Measurements from ENCODE around the gene MCFD2.

Gene MCFD2

GRCh38 chr2:46939626-46940359 is 24.2 kb upstream of the MCFD2 start:
- DNase-seq (ENCODE audit: low spot score): no peak
- TF ChIP-seq, protein P1, sequence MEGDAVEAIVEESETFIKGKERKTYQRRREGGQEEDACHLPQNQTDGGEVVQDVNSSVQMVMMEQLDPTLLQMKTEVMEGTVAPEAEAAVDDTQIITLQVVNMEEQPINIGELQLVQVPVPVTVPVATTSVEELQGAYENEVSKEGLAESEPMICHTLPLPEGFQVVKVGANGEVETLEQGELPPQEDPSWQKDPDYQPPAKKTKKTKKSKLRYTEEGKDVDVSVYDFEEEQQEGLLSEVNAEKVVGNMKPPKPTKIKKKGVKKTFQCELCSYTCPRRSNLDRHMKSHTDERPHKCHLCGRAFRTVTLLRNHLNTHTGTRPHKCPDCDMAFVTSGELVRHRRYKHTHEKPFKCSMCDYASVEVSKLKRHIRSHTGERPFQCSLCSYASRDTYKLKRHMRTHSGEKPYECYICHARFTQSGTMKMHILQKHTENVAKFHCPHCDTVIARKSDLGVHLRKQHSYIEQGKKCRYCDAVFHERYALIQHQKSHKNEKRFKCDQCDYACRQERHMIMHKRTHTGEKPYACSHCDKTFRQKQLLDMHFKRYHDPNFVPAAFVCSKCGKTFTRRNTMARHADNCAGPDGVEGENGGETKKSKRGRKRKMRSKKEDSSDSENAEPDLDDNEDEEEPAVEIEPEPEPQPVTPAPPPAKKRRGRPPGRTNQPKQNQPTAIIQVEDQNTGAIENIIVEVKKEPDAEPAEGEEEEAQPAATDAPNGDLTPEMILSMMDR (IDR thresholded peaks at IDR 0.05; ENCODE audit: borderline replicate concordance, control extremely low read depth, extremely low read depth, insufficient read depth, missing control alignments): no peak
- in situ Hi-C loops (cut with MboI; ENCODE audit: low sequenced_read_pairs, unreplicated experiment): no loop called here

- DNase-seq (ENCODE audit: low spot score): no peak
- in situ Hi-C loops (cut with MboI; ENCODE audit: low sequenced_read_pairs, unreplicated experiment): no loop called here
- TF ChIP-seq, protein P1 (IDR thresholded peaks at IDR 0.05; ENCODE audit: borderline replicate concordance, control extremely low read depth, extremely low read depth, insufficient read depth, missing control alignments): no peak
Measured at GRCh38 chr2:46937471-46937901, 21.9 kb upstream of the MCFD2 start.

GRCh38 chr2:46936566-46936965 is 21.0 kb upstream of the MCFD2 start:
- in situ Hi-C loops (cut with MboI; ENCODE audit: low sequenced_read_pairs, unreplicated experiment): no loop called here
- TF ChIP-seq, protein P1 (IDR thresholded peaks at IDR 0.05; ENCODE audit: borderline replicate concordance, control extremely low read depth, extremely low read depth, insufficient read depth, missing control alignments): no peak

GRCh38 chr2:46935071-46935470 is 19.5 kb upstream of the MCFD2 start:
- in situ Hi-C loops (cut with MboI; ENCODE audit: low sequenced_read_pairs, unreplicated experiment): no loop called here
- TF ChIP-seq, protein P1 (IDR thresholded peaks at IDR 0.05; ENCODE audit: borderline replicate concordance, control extremely low read depth, extremely low read depth, insufficient read depth, missing control alignments): no peak
- DNase-seq (ENCODE audit: low spot score): no peak

More at GRCh38 chr2:46936566-46936965, 21.0 kb upstream of the MCFD2 start:
- no peak for DNase-seq (ENCODE audit: low spot score)

DNA sequence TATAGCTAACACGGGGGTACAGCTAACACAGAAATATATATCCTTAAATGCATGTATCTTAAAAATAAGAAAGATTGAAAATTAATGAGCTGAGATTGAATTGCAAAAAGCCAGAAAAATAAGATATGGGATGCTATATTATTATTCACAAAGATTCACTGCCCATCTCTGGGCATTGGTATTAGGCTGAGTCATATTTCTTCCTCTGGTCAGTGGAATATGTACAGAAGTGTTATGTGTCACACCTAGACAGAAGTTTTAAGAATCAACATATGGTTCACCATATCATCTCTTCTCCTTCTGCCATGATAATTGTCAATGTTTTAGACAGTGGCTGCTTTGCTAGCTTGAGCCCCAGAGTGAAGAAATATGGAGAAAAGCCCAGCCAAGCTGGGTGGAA is 14.0 kb upstream of the MCFD2 start:
- DNase-seq (ENCODE audit: low spot score): no peak
- TF ChIP-seq, protein P1 (IDR thresholded peaks at IDR 0.05; ENCODE audit: borderline replicate concordance, control extremely low read depth, extremely low read depth, insufficient read depth, missing control alignments): no peak
- in situ Hi-C loops (cut with MboI; ENCODE audit: low sequenced_read_pairs, unreplicated experiment): no loop called here

GRCh38 chr2:46926863-46927262 is 11.3 kb upstream of the MCFD2 start:
- no peak for DNase-seq (ENCODE audit: low spot score)
- TF ChIP-seq, protein P1 (IDR thresholded peaks at IDR 0.05; ENCODE audit: borderline replicate concordance, control extremely low read depth, extremely low read depth, insufficient read depth, missing control alignments): no peak
- in situ Hi-C loops (cut with MboI; ENCODE audit: low sequenced_read_pairs, unreplicated experiment): no loop called here

Data from GM13976 (cell line).